ENCODE results near the gene ELAVL2.

DNA sequence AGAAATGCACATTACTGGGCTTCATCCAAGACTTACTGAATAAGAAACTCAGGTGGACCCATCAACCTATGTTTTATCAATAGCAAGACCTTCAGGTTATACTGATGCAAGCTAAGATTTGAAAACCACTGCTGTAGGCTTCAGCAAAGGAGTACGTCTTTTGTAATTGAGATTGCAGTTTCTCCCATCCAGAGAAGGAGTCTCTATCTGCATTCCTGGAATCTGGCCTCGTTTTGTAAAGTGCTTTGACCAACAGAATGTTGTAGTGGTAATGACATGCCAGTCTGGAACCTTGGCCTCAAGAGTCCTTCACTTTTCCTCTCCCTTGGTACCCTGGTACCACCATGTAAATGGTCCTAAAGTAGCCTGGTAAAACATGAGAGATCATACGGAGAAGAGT lies 32.2 kb upstream of the ELAVL2 start:
- no peak for TF ChIP-seq CTCF (conservative IDR thresholded peaks at IDR 0.05; ENCODE audit: low read depth, low read length)
- no peak for TF ChIP-seq EZH2phosphoT487 (IDR thresholded peaks at IDR 0.05; ENCODE audit: borderline replicate concordance, low read length)
- no peak for TF ChIP-seq EZH2 (IDR thresholded peaks at IDR 0.05; ENCODE audit: low read length, unreplicated experiment)

Measured in PC-3 (cell line).